H9 (cell line): Measurements from ENCODE around the gene SDK1. TPM values are rescaled to one million over a fixed set of nuclear protein-coding genes. Genes with fewer than 3 reads are reported as not detected.

Experiments
- DNase-seq: peaks from one replicate; pipeline ENCODE4 v3.0.0-alpha.2; 2017
- H2AFZ ChIP-seq: one replicate; pipeline ENCODE4 v1.6.1; 2013; ENCODE audit warnings: mild to moderate bottlenecking, low read length, control low read depth, moderate library complexity
- H2AK5ac ChIP-seq: 2 replicates; pipeline ENCODE4 v1.6.1; 2013; ENCODE audit warnings: low read length, control low read depth, mixed read lengths; ENCODE audit not compliant: insufficient read length
- H2BK120ac ChIP-seq: one replicate; pipeline ENCODE4 v1.6.1; 2013; ENCODE audit warnings: low read depth, mild to moderate bottlenecking, low read length, control low read depth, inconsistent platforms; ENCODE audit not compliant: poor library complexity, severe bottlenecking
- H2BK12ac ChIP-seq: 2 replicates; pipeline ENCODE4 v1.6.1; 2013; ENCODE audit warnings: low read length, control low read depth, mixed read lengths, low read depth; ENCODE audit not compliant: insufficient read length
- H2BK15ac ChIP-seq: 2 replicates; pipeline ENCODE4 v1.6.1; 2013; ENCODE audit warnings: low read depth, low read length, control low read depth
- H2BK20ac ChIP-seq: one replicate; pipeline ENCODE4 v1.6.1; 2013; ENCODE audit warnings: low read depth, mild to moderate bottlenecking, low read length, control low read depth, inconsistent platforms; ENCODE audit not compliant: poor library complexity, severe bottlenecking
- H2BK5ac ChIP-seq: 2 replicates; pipeline ENCODE4 v1.6.1; 2013; ENCODE audit warnings: low read length, control low read depth, mixed read lengths; ENCODE audit not compliant: insufficient read length
- H3K14ac ChIP-seq: 2 replicates; pipeline ENCODE4 v1.6.1; 2013; ENCODE audit warnings: low read length, control low read depth; ENCODE audit not compliant: insufficient read depth
- H3K18ac ChIP-seq: 2 replicates; pipeline ENCODE4 v1.6.1; 2013; ENCODE audit warnings: low read depth, mild to moderate bottlenecking, mixed read lengths, low read length, control low read depth; ENCODE audit not compliant: insufficient read length
- H3K23ac ChIP-seq: 2 replicates; pipeline ENCODE4 v1.6.1; 2013; ENCODE audit warnings: low read length, control low read depth, mixed read lengths, low read depth; ENCODE audit not compliant: insufficient read length
- H3K23me2 ChIP-seq: 2 replicates; pipeline ENCODE4 v1.6.1; 2013; ENCODE audit warnings: low read depth, mild to moderate bottlenecking, mixed read lengths, low read length, control low read depth; ENCODE audit not compliant: insufficient read length, poor library complexity, severe bottlenecking
- H3K27ac ChIP-seq: 2 replicates; pipeline ENCODE4 v1.5.1; 2013; ENCODE audit warnings: low read length, control low read depth, mixed read lengths, low read depth; ENCODE audit not compliant: insufficient read length
- H3K27me3 ChIP-seq: 2 replicates; pipeline ENCODE4 v1.6.1; 2013; ENCODE audit warnings: low read length, control low read depth, inconsistent platforms; ENCODE audit not compliant: insufficient read depth
- H3K4ac ChIP-seq: 2 replicates; pipeline ENCODE4 v1.6.1; 2013; ENCODE audit warnings: low read depth, mild to moderate bottlenecking, control low read depth, inconsistent platforms, low read length, moderate library complexity
- H3K4me1 ChIP-seq: 2 replicates; pipeline ENCODE4 v1.6.1; 2013; ENCODE audit warnings: low read length, control low read depth, inconsistent platforms; ENCODE audit not compliant: insufficient read depth
- H3K4me2 ChIP-seq: 2 replicates; pipeline ENCODE4 v1.6.1; 2013; ENCODE audit warnings: low read length, control low read depth, mixed read lengths; ENCODE audit not compliant: insufficient read length, insufficient read depth
- H3K56ac ChIP-seq: 2 replicates; pipeline ENCODE4 v1.6.1; 2013; ENCODE audit warnings: low read depth, mild to moderate bottlenecking, mixed read lengths, low read length, control low read depth; ENCODE audit not compliant: insufficient read length
- H3K79me1 ChIP-seq: 2 replicates; pipeline ENCODE4 v1.6.1; 2013; ENCODE audit warnings: low read depth, mild to moderate bottlenecking, moderate library complexity, low read length, control low read depth, inconsistent platforms; ENCODE audit not compliant: insufficient read depth, poor library complexity, severe bottlenecking
- H3K79me2 ChIP-seq: 2 replicates; pipeline ENCODE4 v1.6.1; 2013; ENCODE audit warnings: low read length, control low read depth, inconsistent platforms; ENCODE audit not compliant: insufficient read depth
- H3K9ac ChIP-seq: 2 replicates; pipeline ENCODE4 v1.6.1; 2013; ENCODE audit warnings: low read length, control low read depth, mixed read lengths; ENCODE audit not compliant: insufficient read length; ENCODE audit errors: extremely low read depth
- H3K9me3 ChIP-seq: one replicate; pipeline ENCODE4 v1.6.1; 2013; ENCODE audit warnings: low read depth, low read length, inconsistent platforms; ENCODE audit not compliant: control insufficient read depth
- H3T11ph ChIP-seq: one replicate; pipeline ENCODE4 v1.6.1; 2013; ENCODE audit warnings: mild to moderate bottlenecking, low read length, control low read depth, inconsistent platforms
- H4K20me1 ChIP-seq: one replicate; pipeline ENCODE4 v1.6.1; 2013; ENCODE audit not compliant: control insufficient read depth, insufficient read length, insufficient read depth
- H4K5ac ChIP-seq: 2 replicates; pipeline ENCODE4 v1.6.1; 2013; ENCODE audit warnings: low read depth, mild to moderate bottlenecking, mixed read lengths, low read length, control low read depth; ENCODE audit not compliant: insufficient read length
- H4K8ac ChIP-seq: replicated peaks from 2 replicates; pipeline ENCODE4 v1.6.1; 2013; ENCODE audit warnings: low read length, control low read depth, mixed read lengths, low read depth; ENCODE audit not compliant: insufficient read length
- H4K91ac ChIP-seq: 2 replicates; pipeline ENCODE4 v1.6.1; 2013; ENCODE audit warnings: low read depth, mild to moderate bottlenecking, moderate library complexity, mixed read lengths, low read length, control low read depth; ENCODE audit not compliant: insufficient read length
- H3K27ac Mint-ChIP-seq, 3 experiments: 2 replicates in 2 of 3; 3 replicates in 1 of 3; pipeline ENCODE4 v1.8.0; 2020 to 2021; ENCODE audit warnings: mixed read lengths in 3 of 3, mild to moderate bottlenecking in 1 of 3, moderate library complexity in 1 of 3
- H3K27me3 Mint-ChIP-seq: 2 replicates; pipeline ENCODE4 v1.8.0; 2021; ENCODE audit warnings: low read depth, mild to moderate bottlenecking, moderate library complexity, mixed read lengths
- H3K36me3 Mint-ChIP-seq, 3 experiments: 2 replicates in 2 of 3; 3 replicates in 1 of 3; pipeline ENCODE4 v1.8.0; 2020 to 2021; ENCODE audit warnings: low read depth in 3 of 3, mixed read lengths in 3 of 3; ENCODE audit not compliant: insufficient read depth in 1 of 3
- H3K4me1 Mint-ChIP-seq, 2 experiments: 2 replicates each; pipeline ENCODE4 v1.8.0; 2020; ENCODE audit warnings: mixed read lengths in 2 of 2
- H3K4me3 Mint-ChIP-seq, 2 experiments: 2 replicates in 1 of 2; 3 replicates in 1 of 2; pipeline ENCODE4 v1.8.0; 2020 to 2021; ENCODE audit warnings: mild to moderate bottlenecking in 2 of 2, mixed read lengths in 2 of 2, moderate library complexity in 1 of 2
- H3K9me3 Mint-ChIP-seq, 2 experiments: 2 replicates in 1 of 2; 3 replicates in 1 of 2; pipeline ENCODE4 v1.8.0; 2020; ENCODE audit warnings: mild to moderate bottlenecking in 2 of 2, mixed read lengths in 2 of 2, moderate library complexity in 1 of 2
- WGBS: extraction: QIAGEN DNeasy Blood & Tissue Kit; methylation state at CpG from one replicate; pipeline ENCODE4 v1.1.7; 2013; ENCODE audit warnings: missing lambda C conversion rate, low lambda C conversion rate, mixed read lengths; ENCODE audit not compliant: insufficient read length; ENCODE audit errors: extremely low coverage; 5-methylcytosine and 5-hydroxymethylcytosine counted together
- total RNA-seq: library from RNA; stranded (reverse); gene quantifications from 2 replicates; pipeline ENCODE4 v1.2.1, GENCODE V29; 2021
- TF ChIP-seq, protein P1 (sequence below): fragments of 200-600 bp; sonication (generic); conservative IDR thresholded peaks from 3 replicates; pipeline ENCODE4 v1.8.0; 2021; ENCODE audit warnings: antibody characterized with exemption, mild to moderate bottlenecking

SDK1 gene
- total RNA-seq, 1 experiment from 2014 or later, result 8.7 TPM

DNA sequence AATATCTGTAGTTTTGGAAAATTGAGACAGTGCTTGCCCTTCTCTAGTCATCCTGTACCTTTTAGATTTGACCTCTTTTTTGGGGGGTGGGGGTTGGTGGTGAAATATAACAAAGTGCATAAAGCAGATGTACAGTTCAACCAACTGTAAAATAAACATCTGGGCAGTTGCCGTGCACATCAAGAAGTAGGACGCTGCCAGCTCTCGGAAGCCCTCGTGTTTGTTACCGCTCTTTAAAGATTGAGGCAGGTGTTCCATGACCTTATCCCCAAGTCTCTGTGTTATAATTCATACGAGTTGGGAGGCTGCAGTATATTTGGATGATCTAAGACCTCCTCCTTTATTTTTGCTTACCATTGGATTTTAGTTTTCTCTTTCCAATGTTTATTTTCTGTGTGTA is 55.1 kb downstream of the SDK1 start:
- no CpG with 5 or more reads among the region's 6 CpGs for whole genome bisulfite sequencing
- Histone ChIP-seq H4K20me1 (no peaks in the 10 kb centered on the region), H3K56ac (no peak overlapping the region), H3K79me1 (no peaks in the 10 kb centered on the region), H3K23ac (no peak overlapping the region), H2BK20ac (no peak overlapping the region), H2BK15ac (no peak overlapping the region), H3K79me2 (no peaks in the 10 kb centered on the region), H2BK120ac (no peak overlapping the region), H3K23me2 (no peaks in the 10 kb centered on the region), H3K27ac (no peak overlapping the region), H4K91ac (no peak overlapping the region), H3K14ac (no peak overlapping the region), H3K4me1 (no peaks in the 10 kb centered on the region), H2BK5ac (no peak overlapping the region), H4K5ac (no peak overlapping the region), H3K9me3 (no peaks in the 10 kb centered on the region), H3K4me2 (no peak overlapping the region), H3K9ac (no peak overlapping the region), H2BK12ac (no peak overlapping the region), H3K18ac (no peak overlapping the region), H3K4ac (no peak overlapping the region), H2AK5ac (no peak overlapping the region), H3K27me3 (no peaks in the 10 kb centered on the region), H4K8ac (no peak overlapping the region), H3T11ph (no peak overlapping the region), H2AFZ (no peak overlapping the region)
- Mint-ChIP-seq H3K36me3 (peaks cover 0 to 2% (median 0%) of the 10 kb centered on the region in 3 experiments; a peak in 2 of 7 replicates), H3K9me3 (no peaks in the 10 kb centered on the region), H3K4me1 (no peaks in the 10 kb centered on the region), H3K27me3 (no peaks in the 10 kb centered on the region), H3K27ac (peak overlapping the region in 1 of 3 experiments; percentile 74; a peak in 2 of 7 replicates), H3K4me3 (no peak overlapping the region)
- TF ChIP-seq, protein P1, sequence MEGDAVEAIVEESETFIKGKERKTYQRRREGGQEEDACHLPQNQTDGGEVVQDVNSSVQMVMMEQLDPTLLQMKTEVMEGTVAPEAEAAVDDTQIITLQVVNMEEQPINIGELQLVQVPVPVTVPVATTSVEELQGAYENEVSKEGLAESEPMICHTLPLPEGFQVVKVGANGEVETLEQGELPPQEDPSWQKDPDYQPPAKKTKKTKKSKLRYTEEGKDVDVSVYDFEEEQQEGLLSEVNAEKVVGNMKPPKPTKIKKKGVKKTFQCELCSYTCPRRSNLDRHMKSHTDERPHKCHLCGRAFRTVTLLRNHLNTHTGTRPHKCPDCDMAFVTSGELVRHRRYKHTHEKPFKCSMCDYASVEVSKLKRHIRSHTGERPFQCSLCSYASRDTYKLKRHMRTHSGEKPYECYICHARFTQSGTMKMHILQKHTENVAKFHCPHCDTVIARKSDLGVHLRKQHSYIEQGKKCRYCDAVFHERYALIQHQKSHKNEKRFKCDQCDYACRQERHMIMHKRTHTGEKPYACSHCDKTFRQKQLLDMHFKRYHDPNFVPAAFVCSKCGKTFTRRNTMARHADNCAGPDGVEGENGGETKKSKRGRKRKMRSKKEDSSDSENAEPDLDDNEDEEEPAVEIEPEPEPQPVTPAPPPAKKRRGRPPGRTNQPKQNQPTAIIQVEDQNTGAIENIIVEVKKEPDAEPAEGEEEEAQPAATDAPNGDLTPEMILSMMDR, result no peak
- no peak for DNase-seq
